Tracheal epithelial cell (primary cell): ENCODE results near the gene ITPR3. TPM values are rescaled to one million over a fixed set of nuclear protein-coding genes. Genes with fewer than 3 reads are reported as not detected.

Experiments used
- total RNA-seq: library from RNA; depleted of rRNA; stranded (reverse); fragments of >200 nt; gene quantifications from 2 replicates; pipeline ENCODE4 v1.2.1, GENCODE V29; 2014

Gene ITPR3
- total RNA-seq: 117 and 129 TPM in 2 replicates

DNA sequence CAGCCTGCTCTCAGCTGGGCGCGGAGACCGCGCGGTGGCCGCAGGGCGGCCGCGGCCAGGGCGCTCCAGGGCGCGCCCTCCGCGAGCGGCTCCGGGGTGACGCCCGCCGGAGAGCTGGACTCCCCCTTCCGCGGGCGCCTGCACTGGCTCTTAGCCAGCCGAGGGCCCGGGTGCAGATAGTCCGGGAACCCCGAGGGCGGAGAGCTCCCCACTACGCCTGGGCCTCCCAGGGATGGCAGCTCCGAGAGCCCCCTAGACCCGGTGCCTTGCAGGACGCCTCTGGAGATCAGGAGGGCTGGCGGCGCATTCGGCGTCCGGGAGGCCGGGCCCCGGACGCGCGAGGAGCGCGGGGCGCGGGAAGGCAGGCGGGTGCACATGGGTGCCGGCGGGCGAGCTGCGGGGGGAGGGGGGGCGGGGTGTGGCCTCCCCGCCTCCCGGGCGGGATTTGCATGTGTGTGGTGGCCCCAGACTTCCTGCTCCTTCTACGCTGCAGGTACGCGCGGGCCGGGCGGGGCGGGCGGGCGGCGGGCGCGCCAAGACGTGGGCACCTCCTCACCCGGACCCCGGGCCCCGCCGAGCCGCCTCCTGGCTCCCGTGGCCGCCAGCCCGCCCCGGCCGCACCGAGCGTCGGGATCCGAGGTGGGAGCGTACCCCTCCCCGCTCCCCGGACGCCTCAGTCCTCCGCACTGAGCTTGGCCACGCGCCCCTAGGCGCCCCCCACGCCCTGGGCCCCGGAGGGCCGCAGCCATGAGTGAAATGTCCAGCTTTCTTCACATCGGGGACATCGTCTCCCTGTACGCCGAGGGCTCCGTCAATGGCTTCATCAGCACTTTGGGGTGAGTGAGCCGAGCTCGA, at the start of gene ITPR3:
Gene ITPR3, plus strand, starts transcription at position 467 of the 855 bp plus-strand sequence. Its CDS starts 281 bp downstream, at position 748.

DNA sequence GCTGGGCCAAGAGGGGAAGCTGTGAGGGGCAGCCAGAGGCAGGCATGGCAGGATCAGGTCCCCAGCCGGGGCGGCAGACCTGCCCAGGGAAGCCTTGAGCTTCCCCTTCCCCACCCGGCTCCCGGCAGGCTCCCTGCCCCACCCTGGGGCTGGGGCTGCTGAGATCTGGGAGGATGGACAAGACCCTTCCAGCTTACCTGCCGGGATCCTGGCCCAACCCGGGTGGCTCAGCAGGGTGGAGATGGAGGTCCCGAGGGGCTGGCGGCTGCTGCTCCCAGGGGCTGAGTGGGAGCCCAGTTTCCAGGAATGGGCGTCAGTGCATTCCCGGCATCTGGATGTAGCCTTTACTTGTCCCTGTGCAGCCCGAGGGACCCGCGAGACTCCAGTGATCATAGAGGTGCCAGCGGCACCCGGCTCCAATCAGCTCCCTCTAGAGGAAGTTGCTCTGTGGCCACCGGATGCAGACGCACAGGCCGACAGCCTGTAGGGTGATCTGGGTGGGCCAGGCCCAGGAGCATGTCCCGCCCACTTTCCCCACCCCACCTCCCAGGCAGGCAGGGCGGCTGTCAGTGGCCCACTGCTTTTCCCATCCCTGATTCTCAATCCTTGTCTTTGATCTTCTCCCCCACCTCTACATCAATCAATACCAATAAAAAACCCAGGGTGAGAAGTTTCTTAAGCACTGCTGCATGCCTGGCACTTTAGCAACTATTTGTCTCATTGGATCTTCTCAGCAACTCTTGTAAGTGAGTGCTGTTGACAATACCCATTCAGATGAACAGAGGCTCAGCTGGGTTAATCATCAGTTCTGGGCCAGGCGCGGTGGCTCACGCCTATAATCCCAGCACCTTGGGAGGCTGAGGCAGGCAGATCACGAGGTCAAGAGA, 41.1 kb upstream of the ITPR3 start, which contains the start of gene BAK1:
Gene BAK1, minus strand, starts transcription at position 449 of the 887 bp plus-strand sequence. CDS start 2,672 bp downstream, outside the sequence.

DNA sequence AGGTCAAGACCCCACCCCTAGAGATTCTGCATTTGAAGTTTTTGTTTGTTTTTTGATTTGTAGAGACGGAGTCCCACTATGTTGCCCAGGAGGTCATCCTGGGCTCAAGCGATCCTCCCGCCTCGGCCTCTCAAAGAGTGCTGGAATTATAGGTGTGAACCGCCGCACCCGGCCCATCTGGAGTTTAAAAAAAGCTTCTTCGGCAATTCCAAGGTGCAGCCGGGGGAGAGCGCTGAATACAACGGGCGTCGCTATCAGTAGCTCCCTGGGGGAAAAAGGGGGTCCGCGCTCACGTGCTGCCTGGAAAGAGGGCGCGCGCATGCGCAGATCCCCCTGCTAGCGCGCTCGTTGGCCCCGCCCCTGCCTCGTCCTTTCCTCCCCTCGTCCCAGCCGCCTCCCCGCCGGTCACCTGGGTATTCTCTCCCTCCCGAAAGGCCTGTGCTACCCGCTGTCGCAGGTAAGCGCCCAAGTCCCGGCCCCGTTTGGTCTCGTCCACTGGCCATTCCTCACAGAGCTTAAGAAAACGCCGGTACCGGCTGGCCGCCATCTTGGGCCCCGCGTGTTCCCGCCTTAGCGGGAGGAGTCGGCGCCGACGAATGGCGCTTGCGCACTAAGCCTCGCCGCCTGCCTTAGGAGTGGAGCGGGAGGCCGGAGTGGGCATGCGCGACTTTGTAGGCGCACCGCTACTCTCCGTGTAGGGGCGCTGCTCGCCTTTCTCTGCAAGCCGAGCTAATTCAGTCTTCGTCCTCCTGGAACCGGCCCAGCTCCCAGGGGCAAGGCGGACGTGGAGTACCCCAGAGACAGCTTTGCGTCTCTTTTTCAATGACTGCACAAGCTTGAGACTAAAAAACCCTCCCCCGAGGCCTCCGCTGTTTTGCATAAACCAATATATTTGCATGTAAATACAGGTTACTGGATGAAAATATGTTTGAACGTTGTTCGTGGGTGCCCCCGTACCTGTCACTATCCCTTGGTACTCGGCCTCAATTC, 90.3 kb downstream of the ITPR3 start, which contains the start of gene UQCC2:
Gene UQCC2, minus strand, starts transcription at position 561 of the 990 bp plus-strand sequence. Its CDS starts 14 bp downstream, at position 547.

Other genes starting within 250 kb of the ITPR3 start
- 0.85 and 5.3 TPM in 2 replicates for gene KIFC1, start 229.5 kb upstream of the ITPR3 start, total RNA-seq
- 9.9 and 15.1 TPM in 2 replicates for gene PHF1, start 210.3 kb upstream of the ITPR3 start, total RNA-seq
- gene CUTA, start 203.2 kb upstream of the ITPR3 start, total RNA-seq: 42.2 and 93.7 TPM in 2 replicates
- gene SYNGAP1, start 201.3 kb upstream of the ITPR3 start, total RNA-seq: 1.4 and 2.1 TPM in 2 replicates
- 6.0 and 7.5 TPM in 2 replicates for gene ZBTB9, start 166.7 kb upstream of the ITPR3 start, total RNA-seq
- gene BAK1, start 41.0 kb upstream of the ITPR3 start, total RNA-seq: 22.2 and 49.4 TPM in 2 replicates
- 22.2 and 40.3 TPM in 2 replicates for gene UQCC2, start 90.4 kb downstream of the ITPR3 start, total RNA-seq
- 0.24 TPM in 1 of 2 replicates, not detected in the other for gene IP6K3, start 125.6 kb downstream of the ITPR3 start, total RNA-seq
- 75.9 and 88.9 TPM in 2 replicates for gene LEMD2, start 167.8 kb downstream of the ITPR3 start, total RNA-seq
- gene MLN, start 182.7 kb downstream of the ITPR3 start, total RNA-seq: not detected in 2 replicates